Stomach (tissue), 4 donors: ENCODE results near the gene GPR62.

Experiments
- CTCF ChIP-seq, 7 experiments: fragments of 450-650 bp in 4 of 7; fragments of 200-600 bp in 3 of 7; sonication (generic) in 3 of 7; IDR thresholded peaks; one replicate each; pipeline ENCODE4 v1.5.1; 2016 to 2019; ENCODE audit warnings: antibody characterized with exemption in 7 of 7, control low read depth in 2 of 7, mild to moderate bottlenecking in 1 of 7
- EP300 ChIP-seq: sonication (generic); formaldehyde crosslinking; IDR thresholded peaks from one replicate; pipeline ENCODE4 v1.6.1; 2017; ENCODE audit warnings: antibody characterized with exemption
- POLR2A ChIP-seq, 4 donors: fragments of 450-650 bp; IDR thresholded peaks; one replicate each; pipeline ENCODE4 v1.6.1; 2016; ENCODE audit warnings: antibody characterized with exemption in 4 of 4, control low read depth in 2 of 4, mild to moderate bottlenecking in 1 of 4, moderate library complexity in 1 of 4
- POLR2AphosphoS5 ChIP-seq, 3 donors: sonication (generic); formaldehyde crosslinking; IDR thresholded peaks; one replicate each; pipeline ENCODE4 v1.6.1; 2016; ENCODE audit warnings: antibody characterized with exemption in 3 of 3

- TF ChIP-seq CTCF (IDR thresholded peaks at IDR 0.05) (peak in 5 of 7 experiments; percentile 67 to 95 (median 90)), POLR2A (IDR thresholded peaks at IDR 0.05) (no peak), POLR2AphosphoS5 (IDR thresholded peaks at IDR 0.05) (peak in 1 of 3 donors; percentile 19), EP300 (no peak)
Observed at GRCh38 chr3:52001443-52001974, 46.3 kb downstream of the GPR62 start.
